Nephron (organoid): Measurements from ENCODE around the gene PLS1.

ENCODE experiments used
- H3K27ac Mint-ChIP-seq, 3 experiments: 2 replicates each; pipeline ENCODE4 v1.8.0; 2020; ENCODE audit warnings: mixed read lengths in 3 of 3, mild to moderate bottlenecking in 2 of 3, moderate library complexity in 1 of 3
- H3K27me3 Mint-ChIP-seq: 2 replicates; pipeline ENCODE4 v1.8.0; 2021; ENCODE audit warnings: low read depth, mild to moderate bottlenecking, moderate library complexity, mixed read lengths
- H3K36me3 Mint-ChIP-seq: 2 replicates; pipeline ENCODE4 v1.8.0; 2020; ENCODE audit warnings: low read depth, mixed read lengths
- H3K4me1 Mint-ChIP-seq: 2 replicates; pipeline ENCODE4 v1.8.0; 2020; ENCODE audit warnings: mixed read lengths
- H3K4me3 Mint-ChIP-seq, 3 experiments: 2 replicates each; pipeline ENCODE4 v1.8.0; 2020; ENCODE audit warnings: mild to moderate bottlenecking in 3 of 3, mixed read lengths in 3 of 3, moderate library complexity in 2 of 3
- H3K9me3 Mint-ChIP-seq: 2 replicates; pipeline ENCODE4 v1.8.0; 2020; ENCODE audit warnings: mixed read lengths
- TF ChIP-seq, protein P1 (sequence below), 3 experiments: fragments of 200-600 bp; sonication (generic); IDR thresholded peaks; one replicate each; pipeline ENCODE4 v1.5.0; 2021; ENCODE audit warnings: antibody characterized with exemption in 3 of 3; ENCODE audit not compliant: unreplicated experiment in 3 of 3

PLS1 gene

DNA sequence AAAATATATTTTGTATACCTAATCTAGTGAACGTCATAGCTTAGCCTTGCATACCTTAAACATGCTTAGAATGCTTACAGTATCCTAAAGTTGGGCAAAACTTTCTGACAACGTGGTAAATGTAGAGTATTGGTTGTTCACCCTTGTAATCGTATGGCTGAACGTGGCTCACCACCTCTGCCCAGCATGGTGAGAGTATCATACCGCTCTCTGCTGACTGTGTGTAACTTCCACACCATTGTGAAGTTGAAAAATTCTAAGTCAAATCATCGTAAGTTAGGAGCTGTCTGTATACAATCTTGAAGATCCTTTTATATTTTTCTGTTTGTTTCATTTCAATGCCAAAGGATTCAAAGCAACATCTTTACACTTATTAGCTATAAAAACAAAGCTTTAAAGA lies 64.2 kb downstream of the PLS1 start:
- H3K27me3 Mint-ChIP-seq: no peaks in the 10 kb centered on the region
- no peak overlapping the region for H3K4me3 Mint-ChIP-seq
- no peaks in the 10 kb centered on the region for H3K36me3 Mint-ChIP-seq
- TF ChIP-seq, protein P1, sequence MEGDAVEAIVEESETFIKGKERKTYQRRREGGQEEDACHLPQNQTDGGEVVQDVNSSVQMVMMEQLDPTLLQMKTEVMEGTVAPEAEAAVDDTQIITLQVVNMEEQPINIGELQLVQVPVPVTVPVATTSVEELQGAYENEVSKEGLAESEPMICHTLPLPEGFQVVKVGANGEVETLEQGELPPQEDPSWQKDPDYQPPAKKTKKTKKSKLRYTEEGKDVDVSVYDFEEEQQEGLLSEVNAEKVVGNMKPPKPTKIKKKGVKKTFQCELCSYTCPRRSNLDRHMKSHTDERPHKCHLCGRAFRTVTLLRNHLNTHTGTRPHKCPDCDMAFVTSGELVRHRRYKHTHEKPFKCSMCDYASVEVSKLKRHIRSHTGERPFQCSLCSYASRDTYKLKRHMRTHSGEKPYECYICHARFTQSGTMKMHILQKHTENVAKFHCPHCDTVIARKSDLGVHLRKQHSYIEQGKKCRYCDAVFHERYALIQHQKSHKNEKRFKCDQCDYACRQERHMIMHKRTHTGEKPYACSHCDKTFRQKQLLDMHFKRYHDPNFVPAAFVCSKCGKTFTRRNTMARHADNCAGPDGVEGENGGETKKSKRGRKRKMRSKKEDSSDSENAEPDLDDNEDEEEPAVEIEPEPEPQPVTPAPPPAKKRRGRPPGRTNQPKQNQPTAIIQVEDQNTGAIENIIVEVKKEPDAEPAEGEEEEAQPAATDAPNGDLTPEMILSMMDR (IDR thresholded peaks at IDR 0.05; ENCODE audit: unreplicated experiment in 3 of 3): no peak
- H3K27ac Mint-ChIP-seq: no peak overlapping the region
- no peaks in the 10 kb centered on the region for H3K4me1 Mint-ChIP-seq
- H3K9me3 Mint-ChIP-seq: no peaks in the 10 kb centered on the region

DNA sequence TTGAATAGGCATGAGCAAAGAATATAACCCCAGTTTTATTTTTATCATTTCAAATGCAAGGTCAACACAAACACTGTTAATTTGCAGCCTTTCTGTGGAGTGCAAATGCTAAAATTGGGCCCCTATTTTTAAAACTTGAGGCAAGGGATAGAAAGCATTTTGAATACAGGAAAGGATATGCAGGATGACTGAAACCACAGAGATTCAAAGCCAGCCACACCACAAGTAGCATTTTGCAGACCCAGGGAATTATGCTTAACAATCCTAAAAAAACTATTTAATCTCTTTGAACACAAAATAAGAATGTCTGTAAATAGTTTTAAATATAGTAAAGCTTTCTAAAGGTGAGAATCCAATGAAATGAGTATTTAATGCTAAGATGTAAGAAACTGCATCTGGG lies 64.7 kb downstream of the PLS1 start:
- TF ChIP-seq, protein P1 (IDR thresholded peaks at IDR 0.05; ENCODE audit: unreplicated experiment in 3 of 3): no peak
- H3K27ac Mint-ChIP-seq: no peak overlapping the region
- no peaks in the 10 kb centered on the region for H3K4me1 Mint-ChIP-seq
- H3K27me3 Mint-ChIP-seq: no peaks in the 10 kb centered on the region
- no peaks in the 10 kb centered on the region for H3K9me3 Mint-ChIP-seq
- H3K36me3 Mint-ChIP-seq: no peaks in the 10 kb centered on the region
- H3K4me3 Mint-ChIP-seq: no peak overlapping the region

DNA sequence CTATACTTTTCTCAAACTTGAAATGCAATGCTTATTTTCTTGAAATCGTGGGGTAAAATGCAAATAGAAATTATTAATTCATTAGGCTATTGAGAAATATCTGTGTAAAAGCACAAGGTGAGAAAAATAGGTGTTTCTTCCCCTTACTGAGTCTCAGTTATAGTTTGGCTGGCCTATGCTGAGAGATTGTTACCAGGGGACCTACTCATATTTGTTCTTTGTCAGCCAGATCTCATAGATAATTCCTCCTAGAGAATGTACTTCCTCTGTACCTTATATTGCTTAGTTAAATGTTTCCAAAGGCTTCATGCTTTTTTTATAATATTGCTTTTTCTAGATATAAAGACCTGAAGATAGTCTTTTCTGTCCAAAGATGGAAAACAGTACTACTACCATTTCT lies 67.7 kb downstream of the PLS1 start:
- Mint-ChIP-seq H3K4me1 (no peaks in the 10 kb centered on the region), H3K36me3 (no peaks in the 10 kb centered on the region), H3K9me3 (no peaks in the 10 kb centered on the region), H3K27ac (peak overlapping the region; percentile 62 to 91 (median 65)), H3K4me3 (no peak overlapping the region), H3K27me3 (no peaks in the 10 kb centered on the region)
- TF ChIP-seq, protein P1 (IDR thresholded peaks at IDR 0.05; ENCODE audit: unreplicated experiment in 3 of 3): no peak

DNA sequence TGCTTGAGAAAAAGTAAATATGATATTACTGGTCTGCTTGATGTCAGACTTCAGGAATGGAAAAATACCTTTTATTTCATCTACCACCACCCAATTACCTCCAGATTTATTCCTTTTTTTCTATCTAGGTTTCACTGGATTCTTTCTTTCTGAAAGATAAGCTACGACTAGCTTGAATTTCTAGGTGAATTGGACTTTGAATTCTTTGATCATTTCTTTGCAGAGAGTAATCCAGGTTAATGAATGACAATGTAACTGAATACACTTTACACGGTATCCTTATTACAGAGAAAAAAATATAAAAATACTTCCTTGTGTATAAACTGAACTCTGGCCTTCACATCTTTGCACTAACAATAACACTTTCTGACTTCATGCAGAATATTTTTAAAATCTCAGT lies 68.1 kb downstream of the PLS1 start:
- Mint-ChIP-seq H3K27ac (peak overlapping the region; percentile 62 to 91 (median 65)), H3K4me3 (no peak overlapping the region), H3K9me3 (no peaks in the 10 kb centered on the region), H3K36me3 (no peaks in the 10 kb centered on the region), H3K27me3 (no peaks in the 10 kb centered on the region), H3K4me1 (no peaks in the 10 kb centered on the region)
- TF ChIP-seq, protein P1 (IDR thresholded peaks at IDR 0.05; ENCODE audit: unreplicated experiment in 3 of 3): no peak

DNA sequence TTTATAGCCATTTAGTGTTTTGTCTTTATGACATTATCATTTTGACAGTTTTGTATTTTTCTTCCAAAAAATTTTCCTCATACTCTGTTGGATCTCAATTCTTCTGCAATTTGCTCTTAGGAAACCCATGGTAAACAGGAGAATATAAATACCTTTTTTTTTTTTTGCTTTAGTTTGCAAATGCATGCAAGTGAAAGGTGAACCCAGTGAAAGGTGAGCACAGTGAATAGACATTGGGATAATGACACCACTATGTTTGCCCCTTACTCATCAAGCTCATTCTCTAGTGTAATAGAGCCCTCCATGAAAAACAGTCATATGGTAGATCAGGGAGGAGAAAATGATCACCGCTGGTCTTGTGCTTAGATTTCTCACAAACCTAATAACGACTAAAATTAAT lies 68.6 kb downstream of the PLS1 start:
- H3K27me3 Mint-ChIP-seq: no peaks in the 10 kb centered on the region
- H3K9me3 Mint-ChIP-seq: no peaks in the 10 kb centered on the region
- peak overlapping the region; percentile 62 to 91 (median 65) for H3K27ac Mint-ChIP-seq
- TF ChIP-seq, protein P1 (IDR thresholded peaks at IDR 0.05; ENCODE audit: unreplicated experiment in 3 of 3): no peak
- no peak overlapping the region for H3K4me3 Mint-ChIP-seq
- H3K4me1 Mint-ChIP-seq: no peaks in the 10 kb centered on the region
- no peaks in the 10 kb centered on the region for H3K36me3 Mint-ChIP-seq

DNA sequence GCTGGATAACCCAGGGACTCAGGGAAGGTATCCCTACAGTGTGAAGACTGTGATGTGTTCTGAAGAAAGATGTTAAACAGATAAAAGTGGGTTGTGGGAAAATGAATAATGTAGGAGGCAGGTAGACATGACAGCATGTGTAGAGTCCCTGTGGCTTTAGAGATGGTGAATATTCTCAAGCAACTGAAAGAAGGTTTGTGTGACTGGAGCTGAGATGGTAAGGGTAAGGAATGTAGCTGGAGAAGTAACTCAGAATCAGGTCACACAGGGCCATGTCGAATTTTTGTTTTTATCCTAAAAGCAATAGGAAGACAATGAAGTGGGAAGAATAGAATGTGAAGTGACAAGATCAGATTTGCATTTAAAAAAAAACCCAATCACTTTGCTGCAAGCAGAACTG lies 73.9 kb downstream of the PLS1 start:
- H3K27me3 Mint-ChIP-seq: no peaks in the 10 kb centered on the region
- no peak overlapping the region for H3K4me3 Mint-ChIP-seq
- H3K9me3 Mint-ChIP-seq: no peaks in the 10 kb centered on the region
- TF ChIP-seq, protein P1 (IDR thresholded peaks at IDR 0.05; ENCODE audit: unreplicated experiment in 3 of 3): no peak
- H3K4me1 Mint-ChIP-seq: no peaks in the 10 kb centered on the region
- no peak overlapping the region for H3K27ac Mint-ChIP-seq
- no peaks in the 10 kb centered on the region for H3K36me3 Mint-ChIP-seq
